HCT116 (cell line): ENCODE data around the gene LHPP. TPM values are rescaled to one million over a fixed set of nuclear protein-coding genes. Genes with fewer than 3 reads are reported as not detected.

ENCODE experiments used
- ATAC-seq: fragments of 200-7000 bp; cut with Tn5 transposase; 2 replicates; pipeline ENCODE4 v1.9.1; 2020; ENCODE audit warnings: mild to moderate bottlenecking, moderate library complexity
- BruUV-seq: library from RNA; stranded (reverse); fragments of 400-500 nt; replicated peaks from 2 replicates; lab custom pipeline; 2021; lab: Mats Ljungman, UMichigan
- CTCF ChIA-PET: fragments of 300-600 bp; sonication (Branson Sonifier 250); formaldehyde crosslinking; loops from one replicate; lab custom pipeline; 2021; ENCODE audit warnings: antibody characterized with exemption; lab: Charles Lee
- POLR2A ChIA-PET: fragments of 300-600, 350-600 bp; sonication (Branson Sonifier 250); formaldehyde crosslinking; loops from one replicate; lab custom pipeline; 2021; ENCODE audit warnings: antibody characterized with exemption; lab: Charles Lee
- RAD21 ChIA-PET, 2 experiments: fragments of 300-600 bp; sonication (Branson Sonifier 250); formaldehyde crosslinking; loops; one replicate each; lab custom pipeline; 2023; ENCODE audit warnings: low total read pairs in 2 of 2; ENCODE audit not compliant: uncharacterized antibody in 2 of 2, unreplicated experiment in 2 of 2, low non-redundant PET in 1 of 2; lab: Charles Lee
- DNase-seq: peaks from one replicate; pipeline ENCODE4 v3.0.0-alpha.2; 2010; ENCODE audit warnings: low read depth, low spot score
- H2AFZ ChIP-seq: fragments of 200-600 bp; shearing (Covaris generic), sonication (generic); 2 replicates; pipeline ENCODE4 v1.6.1; 2017; ENCODE audit warnings: low read depth, mixed run types, mixed read lengths, antibody characterized with exemption, low read length; ENCODE audit not compliant: poor library complexity, severe bottlenecking
- H3K27ac ChIP-seq: 2 replicates; pipeline ENCODE4 v1.5.1; 2012; ENCODE audit warnings: low read depth, low read length
- H3K27me3 ChIP-seq: fragments of 200-600 bp; sonication (generic); 2 replicates; pipeline ENCODE4 v1.6.1; 2016; ENCODE audit warnings: mixed run types, low read length, mixed read lengths; ENCODE audit not compliant: insufficient read depth
- H3K36me3 ChIP-seq, 2 experiments: fragments of 200-500 bp in 1 of 2; fragments of 200-600 bp in 1 of 2; sonication (Bioruptor generic) in 1 of 2; sonication (generic) in 1 of 2; 2 replicates each; pipeline versions ENCODE4 v1.5.1 to v1.6.1; 2014 to 2016; ENCODE audit warnings: low read length in 2 of 2, inconsistent platforms in 1 of 2, mixed read lengths in 1 of 2, mixed run types in 1 of 2; ENCODE audit not compliant: insufficient read depth in 2 of 2, control insufficient read depth in 1 of 2
- H3K4me1 ChIP-seq, 2 experiments: fragments of 200-600 bp in 1 of 2; sonication (generic) in 1 of 2; 2 replicates each; pipeline versions ENCODE4 v1.5.1 to v1.6.1; 2012 to 2017; ENCODE audit warnings: low read length in 2 of 2, inconsistent platforms in 1 of 2, mild to moderate bottlenecking in 1 of 2, mixed read lengths in 1 of 2, mixed run types in 1 of 2, moderate library complexity in 1 of 2; ENCODE audit not compliant: insufficient read depth in 2 of 2, control insufficient read depth in 1 of 2
- H3K4me2 ChIP-seq: fragments of 200-600 bp; sonication (generic); 2 replicates; pipeline ENCODE4 v1.6.1; 2017; ENCODE audit warnings: mixed run types, low read length, mixed read lengths
- H3K4me3 ChIP-seq, 2 experiments: fragments of 200-600 bp in 1 of 2; sonication (generic) in 1 of 2; replicated peaks in 1 of 2; 2 replicates each; pipeline ENCODE4 v1.5.1; 2011 to 2016; ENCODE audit warnings: low read length in 2 of 2, control low read depth in 1 of 2, low read depth in 1 of 2, mild to moderate bottlenecking in 1 of 2, mixed read lengths in 1 of 2, mixed run types in 1 of 2
- H3K79me2 ChIP-seq: fragments of 200-600 bp; sonication (generic); 2 replicates; pipeline ENCODE4 v1.6.1; 2017; ENCODE audit warnings: mild to moderate bottlenecking, mixed run types, low read length, moderate library complexity, mixed read lengths; ENCODE audit not compliant: insufficient read depth
- H3K9ac ChIP-seq: fragments of 200-600 bp; sonication (generic); 2 replicates; pipeline ENCODE4 v1.6.1; 2016; ENCODE audit warnings: low read length, mixed read lengths
- H3K9me2 ChIP-seq: fragments of 200-600 bp; sonication (generic), shearing (Covaris generic); 2 replicates; pipeline ENCODE4 v1.6.1; 2017; ENCODE audit warnings: mixed run types, mild to moderate bottlenecking, moderate library complexity; ENCODE audit not compliant: insufficient read depth
- H3K9me3 ChIP-seq, 2 experiments: fragments of 200-500 bp in 1 of 2; fragments of 200-600 bp in 1 of 2; sonication (Bioruptor generic) in 1 of 2; sonication (generic) in 1 of 2; 2 replicates each; pipeline ENCODE4 v1.6.1; 2014 to 2017; ENCODE audit warnings: low read length in 2 of 2, mixed read lengths in 2 of 2, inconsistent platforms in 1 of 2, low read depth in 1 of 2, mild to moderate bottlenecking in 1 of 2, mixed run types in 1 of 2, moderate library complexity in 1 of 2; ENCODE audit not compliant: control insufficient read depth in 1 of 2, insufficient read depth in 1 of 2
- H4K20me1 ChIP-seq: fragments of 200-600 bp; sonication (generic), shearing (Covaris generic); 2 replicates; pipeline ENCODE4 v1.6.1; 2017; ENCODE audit warnings: mixed run types, mild to moderate bottlenecking, moderate library complexity; ENCODE audit not compliant: insufficient read depth
- CBX3 ChIP-seq: IDR thresholded peaks from 2 replicates; pipeline ENCODE4 v1.6.1; 2012; ENCODE audit warnings: low read depth
- EGR1 ChIP-seq: IDR thresholded peaks from 2 replicates; pipeline ENCODE4 v1.6.1; 2012; ENCODE audit warnings: low read depth
- ELF1 ChIP-seq: IDR thresholded peaks from 2 replicates; pipeline ENCODE4 v1.6.1; 2012; ENCODE audit warnings: low read depth, borderline replicate concordance
- FOSL1 ChIP-seq: IDR thresholded peaks from 2 replicates; pipeline ENCODE4 v1.6.1; 2012; ENCODE audit warnings: low read depth
- JUND ChIP-seq: IDR thresholded peaks from 2 replicates; pipeline ENCODE4 v1.6.1; 2012
- MAX ChIP-seq: IDR thresholded peaks from 2 replicates; pipeline ENCODE4 v1.6.1; 2012
- POLR2AphosphoS5 ChIP-seq: IDR thresholded peaks from 2 replicates; pipeline ENCODE4 v1.6.1; 2011; ENCODE audit warnings: mild to moderate bottlenecking, low read depth, low read length, moderate library complexity
- REST ChIP-seq: IDR thresholded peaks from 2 replicates; pipeline ENCODE4 v1.6.1; 2012; ENCODE audit warnings: low read depth
- SIN3A ChIP-seq: IDR thresholded peaks from 2 replicates; pipeline ENCODE4 v1.6.1; 2012; ENCODE audit warnings: low read depth
- YY1 ChIP-seq: IDR thresholded peaks from 2 replicates; pipeline ENCODE4 v1.6.1; 2011; ENCODE audit warnings: low read length, low read depth, moderate library complexity, mild to moderate bottlenecking; ENCODE audit not compliant: insufficient replicate concordance; ENCODE audit errors: extremely low read depth
- intact Hi-C: fragments of 100-400 bp; cut with micrococcal nuclease; formaldehyde crosslinking; loops from 2 replicates; pipeline ENCODE4 v1.10.0; 2022
- total RNA-seq: library from RNA; stranded (reverse); gene quantifications from one replicate; pipeline ENCODE4 v1.2.1, GENCODE V29; 2021; ENCODE audit not compliant: unreplicated experiment
- TF ChIP-seq, protein P1 (sequence below), 3 experiments: fragments of 200-600 bp in 1 of 3; sonication (generic) in 1 of 3; IDR thresholded peaks in 2 of 3; conservative IDR thresholded peaks in 1 of 3; 2 replicates each; pipeline ENCODE4 v1.5.1; 2012 to 2017; ENCODE audit warnings: low read depth in 2 of 3, low read length in 2 of 3, antibody characterized with exemption in 1 of 3, borderline replicate concordance in 1 of 3, control low read depth in 1 of 3, mild to moderate bottlenecking in 1 of 3, mixed read lengths in 1 of 3, mixed run types in 1 of 3, moderate library complexity in 1 of 3; ENCODE audit not compliant: insufficient read depth in 1 of 3

The LHPP gene
- total RNA-seq, 1 experiment from 2014 or later = 45.8 TPM

DNA sequence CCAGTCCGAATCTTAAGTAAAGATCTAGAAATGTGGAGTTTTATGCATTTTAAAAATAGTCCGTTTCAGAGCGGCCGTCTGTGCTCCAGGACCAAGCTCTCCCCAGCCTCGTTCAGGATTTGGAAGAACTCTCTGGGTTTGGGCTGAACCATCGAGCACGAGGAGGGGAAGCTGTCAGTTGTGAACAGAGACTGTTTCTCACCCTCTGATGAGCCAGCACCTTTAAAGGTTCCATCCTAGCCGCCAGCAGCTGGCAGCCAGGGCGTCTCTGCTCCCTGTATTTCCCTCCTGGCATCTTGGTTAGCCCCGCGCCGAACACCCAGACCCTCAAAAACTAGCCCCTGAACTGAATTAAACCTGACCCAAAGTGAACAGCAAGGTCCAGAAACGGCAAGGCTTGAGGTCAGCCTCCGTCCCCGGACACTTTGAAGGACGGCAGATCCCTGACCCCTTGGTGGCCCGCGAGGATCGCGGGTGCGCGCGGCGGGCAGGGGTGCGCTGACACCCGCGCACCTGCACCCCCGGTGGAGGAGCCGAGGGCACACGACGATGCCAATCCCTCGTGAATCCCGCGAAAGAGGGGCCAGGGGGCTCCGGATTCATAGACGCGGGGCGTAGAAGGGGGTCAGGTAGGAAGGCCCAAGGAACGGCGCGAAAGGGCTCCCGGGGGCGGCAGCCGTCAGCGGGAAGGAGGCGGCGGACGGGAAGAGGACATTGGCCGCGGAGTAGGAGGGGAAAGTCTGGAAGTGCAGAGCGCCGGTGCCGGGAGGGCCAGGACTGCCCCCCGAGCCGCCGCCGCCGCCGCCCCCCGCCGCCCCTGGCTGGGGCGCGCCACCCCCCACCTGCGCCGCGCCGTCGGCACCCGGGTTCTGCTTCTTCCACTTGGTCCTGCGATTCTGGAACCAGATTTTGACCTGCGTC is 14.5 kb upstream of the LHPP start:
- Histone ChIP-seq H3K4me2 (no peak overlapping the region), H3K4me1 (peaks cover 11 to 19% of the 10 kb centered on the region in 2 experiments), H3K27me3 (no peaks in the 10 kb centered on the region), H3K9me2 (no peaks in the 10 kb centered on the region), H3K36me3 (no peaks in the 10 kb centered on the region), H4K20me1 (no peaks in the 10 kb centered on the region), H3K27ac (no peak overlapping the region), H3K9ac (no peak overlapping the region), H2AFZ (no peak overlapping the region), H3K4me3 (no peak overlapping the region), H3K9me3 (no peaks in the 10 kb centered on the region), H3K79me2 (no peaks in the 10 kb centered on the region)
- no TSS peak for BruUV-seq
- CTCF ChIA-PET = no interaction called here
- RAD21 ChIA-PET = no interaction called here
- POLR2A ChIA-PET = no interaction called here
- DNase-seq (no peak), ATAC-seq (no peak)
- TF ChIP-seq, protein P1, sequence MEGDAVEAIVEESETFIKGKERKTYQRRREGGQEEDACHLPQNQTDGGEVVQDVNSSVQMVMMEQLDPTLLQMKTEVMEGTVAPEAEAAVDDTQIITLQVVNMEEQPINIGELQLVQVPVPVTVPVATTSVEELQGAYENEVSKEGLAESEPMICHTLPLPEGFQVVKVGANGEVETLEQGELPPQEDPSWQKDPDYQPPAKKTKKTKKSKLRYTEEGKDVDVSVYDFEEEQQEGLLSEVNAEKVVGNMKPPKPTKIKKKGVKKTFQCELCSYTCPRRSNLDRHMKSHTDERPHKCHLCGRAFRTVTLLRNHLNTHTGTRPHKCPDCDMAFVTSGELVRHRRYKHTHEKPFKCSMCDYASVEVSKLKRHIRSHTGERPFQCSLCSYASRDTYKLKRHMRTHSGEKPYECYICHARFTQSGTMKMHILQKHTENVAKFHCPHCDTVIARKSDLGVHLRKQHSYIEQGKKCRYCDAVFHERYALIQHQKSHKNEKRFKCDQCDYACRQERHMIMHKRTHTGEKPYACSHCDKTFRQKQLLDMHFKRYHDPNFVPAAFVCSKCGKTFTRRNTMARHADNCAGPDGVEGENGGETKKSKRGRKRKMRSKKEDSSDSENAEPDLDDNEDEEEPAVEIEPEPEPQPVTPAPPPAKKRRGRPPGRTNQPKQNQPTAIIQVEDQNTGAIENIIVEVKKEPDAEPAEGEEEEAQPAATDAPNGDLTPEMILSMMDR (IDR thresholded peaks at IDR 0.05 in 2 of 3, conservative IDR thresholded peaks at IDR 0.05 in 1 of 3; ENCODE audit: borderline replicate concordance in 1 of 3, insufficient read depth in 1 of 3, low read depth in 2 of 3, low read length in 2 of 3) = no peak
- no peak for TF ChIP-seq MAX
- intact Hi-C loops = no loop called here

DNA sequence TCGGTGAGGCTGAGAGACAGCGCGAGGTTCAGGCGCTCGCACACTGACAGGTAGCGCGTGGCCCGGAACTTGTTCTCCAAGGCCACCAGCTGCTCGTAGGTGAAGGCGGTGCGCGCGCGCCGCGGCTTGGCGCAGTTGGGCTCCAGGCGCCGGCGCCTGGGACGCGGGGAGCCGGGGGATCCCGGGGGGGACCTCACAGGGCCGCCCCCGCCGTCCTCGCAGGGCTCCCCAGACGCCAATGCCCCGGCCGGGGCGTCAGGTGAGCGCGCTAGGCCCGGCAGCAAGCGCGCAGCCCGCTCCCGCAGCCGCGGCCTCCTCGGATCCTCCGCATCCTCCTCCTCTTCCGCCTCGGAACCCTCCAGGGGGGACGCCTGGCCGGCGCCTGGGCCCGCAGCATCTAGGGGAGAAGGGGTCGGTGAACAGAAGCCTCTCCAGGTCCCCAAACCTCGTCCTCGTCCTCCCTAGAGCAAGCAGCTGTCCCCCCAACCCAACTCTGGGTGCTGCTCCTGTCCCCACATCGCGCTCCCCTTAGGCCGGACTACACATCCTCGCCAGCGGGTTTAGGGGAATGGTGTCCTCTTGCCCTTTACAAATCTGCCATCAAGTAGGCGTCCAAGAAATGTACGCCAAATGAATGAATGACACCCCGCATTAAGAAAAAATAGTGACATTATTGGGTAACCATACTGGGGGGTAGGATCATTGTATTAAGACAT is 13.7 kb upstream of the LHPP start:
- RAD21 ChIA-PET = no interaction called here
- no peak overlapping the region for H3K9ac ChIP-seq
- no peaks in the 10 kb centered on the region for H4K20me1 ChIP-seq
- no peak overlapping the region for H3K27ac ChIP-seq
- intact Hi-C loops = no loop called here
- H3K4me1 ChIP-seq = peaks cover 11 to 19% of the 10 kb centered on the region in 2 experiments
- no peaks in the 10 kb centered on the region for H3K36me3 ChIP-seq
- no peak overlapping the region for H3K4me2 ChIP-seq
- no peak for DNase-seq
- no peak for ATAC-seq
- CTCF ChIA-PET = no interaction called here
- H2AFZ ChIP-seq = no peak overlapping the region
- H3K9me2 ChIP-seq = no peaks in the 10 kb centered on the region
- no peaks in the 10 kb centered on the region for H3K79me2 ChIP-seq
- H3K4me3 ChIP-seq = no peak overlapping the region
- no TSS peak for BruUV-seq
- H3K9me3 ChIP-seq = no peaks in the 10 kb centered on the region
- H3K27me3 ChIP-seq = no peaks in the 10 kb centered on the region
- POLR2A ChIA-PET = no interaction called here
- TF ChIP-seq JUND = no peak
- TF ChIP-seq REST = no peak
- TF ChIP-seq SIN3A = no peak
- no peak for TF ChIP-seq EGR1
- TF ChIP-seq POLR2AphosphoS5 = no peak
- no peak for TF ChIP-seq ELF1
- TF ChIP-seq MAX = no peak
- TF ChIP-seq CBX3 = no peak
- TF ChIP-seq FOSL1 = no peak
- no peak for TF ChIP-seq YY1
